Hepatocyte (in vitro differentiated cells): Measurements from ENCODE around the gene LINC00237. TPM values are rescaled to one million over a fixed set of nuclear protein-coding genes. Genes with fewer than 3 reads are reported as not detected.

ENCODE experiments used
- DNase-seq: peaks from one replicate; pipeline ENCODE4 v3.0.0-alpha.2; 2016; ENCODE audit warnings: low spot score
- H2AFZ ChIP-seq: fragments of 200-600 bp; sonication (generic); 2 replicates; pipeline ENCODE4 v1.6.0; 2016; ENCODE audit warnings: antibody characterized with exemption, mild to moderate bottlenecking
- H3K27ac ChIP-seq: fragments of 200-600 bp; sonication (generic); 2 replicates; pipeline ENCODE4 v1.5.1; 2016; ENCODE audit warnings: mild to moderate bottlenecking
- H3K27me3 ChIP-seq: fragments of 200-600 bp; sonication (generic); 2 replicates; pipeline ENCODE4 v1.6.1; 2016
- H3K36me3 ChIP-seq: fragments of 200-600 bp; sonication (generic); replicated peaks from 2 replicates; pipeline ENCODE4 v1.5.1; 2016; ENCODE audit warnings: low read depth; ENCODE audit not compliant: insufficient read depth
- H3K4me1 ChIP-seq: fragments of 200-600 bp; sonication (generic); 2 replicates; pipeline ENCODE4 v1.5.1; 2016; ENCODE audit warnings: mild to moderate bottlenecking, moderate library complexity; ENCODE audit not compliant: insufficient read depth
- H3K4me2 ChIP-seq: fragments of 200-600 bp; sonication (generic); 2 replicates; pipeline ENCODE4 v1.6.0; 2016
- H3K4me3 ChIP-seq: fragments of 200-600 bp; sonication (generic); 2 replicates; pipeline ENCODE4 v1.5.1; 2016; ENCODE audit warnings: mild to moderate bottlenecking
- H3K79me2 ChIP-seq: fragments of 200-600 bp; sonication (generic); 2 replicates; pipeline ENCODE4 v1.6.0; 2017; ENCODE audit warnings: mild to moderate bottlenecking
- H3K9me2 ChIP-seq: fragments of 200-600 bp; sonication (generic); replicated peaks from 2 replicates; pipeline ENCODE4 v1.6.0; 2017; ENCODE audit warnings: mild to moderate bottlenecking; ENCODE audit not compliant: insufficient read depth
- H3K9me3 ChIP-seq: fragments of 200-600 bp; sonication (generic); 2 replicates; pipeline ENCODE4 v1.5.1; 2016; ENCODE audit warnings: low read depth, mild to moderate bottlenecking
- H4K20me1 ChIP-seq: fragments of 200-600 bp; sonication (generic); 2 replicates; pipeline ENCODE4 v1.6.0; 2016; ENCODE audit warnings: mild to moderate bottlenecking; ENCODE audit not compliant: insufficient read depth, poor library complexity, severe bottlenecking
- CTCF ChIP-seq: fragments of 200-600 bp; sonication (generic); IDR thresholded peaks from 2 replicates; pipeline ENCODE4 v1.5.1; 2016; ENCODE audit warnings: antibody characterized with exemption, mild to moderate bottlenecking; ENCODE audit not compliant: poor library complexity
- EZH2 ChIP-seq: fragments of 200-600 bp; sonication (generic); IDR thresholded peaks from 2 replicates; pipeline ENCODE4 v1.6.1; 2016; ENCODE audit warnings: antibody characterized with exemption, mild to moderate bottlenecking, borderline replicate concordance
- EZH2phosphoT487 ChIP-seq: fragments of 200-600 bp; sonication (generic); IDR thresholded peaks from one replicate; pipeline ENCODE4 v1.6.1; 2018; ENCODE audit warnings: antibody characterized with exemption, mild to moderate bottlenecking, low read depth, moderate library complexity; ENCODE audit not compliant: unreplicated experiment, severe bottlenecking
- whole genome bisulfite sequencing: methylation state at CpG from one replicate; pipeline ENCODE4 v1.1.6; 2016; ENCODE audit warnings: low lambda C conversion rate; ENCODE audit errors: missing lambda C conversion rate; 5-methylcytosine and 5-hydroxymethylcytosine counted together
- polyA plus RNA-seq: library from polyadenylated mRNA; unstranded; fragments of >200 nt; fragmentation: Nextera tagmentation; extraction: Ambion mirVana; gene quantifications from 2 replicates; pipeline ENCODE4 v1.2.1, GENCODE V29; 2016
- total RNA-seq: library from RNA; depleted of rRNA; stranded (reverse); fragments of >200 nt; gene quantifications from 2 replicates; pipeline ENCODE4 v1.2.3, GENCODE V29; 2014

Gene LINC00237
- total and polyA plus RNA-seq, 2 experiments from 2014 or later: not detected

- Histone ChIP-seq H3K36me3 (no peaks in the 10 kb centered on the region), H3K4me3 (no peak overlapping the region), H3K27ac (no peak overlapping the region), H3K9me2 (no peaks in the 10 kb centered on the region), H3K4me2 (no peak overlapping the region), H3K79me2 (no peaks in the 10 kb centered on the region), H4K20me1 (no peaks in the 10 kb centered on the region), H3K4me1 (peaks cover 11% of the 10 kb centered on the region), H2AFZ (no peak overlapping the region), H3K27me3 (peaks cover 98% of the 10 kb centered on the region), H3K9me3 (no peaks in the 10 kb centered on the region)
- no peak for TF ChIP-seq EZH2
- TF ChIP-seq CTCF: no peak
- no peak for TF ChIP-seq EZH2phosphoT487
- no peak for DNase-seq
- WGBS: 47% methylated on average over 10 of the region's 10 CpGs
Measured at GRCh38 chr20:21096321-21097043, 9.7 kb downstream of the LINC00237 start.

DNA sequence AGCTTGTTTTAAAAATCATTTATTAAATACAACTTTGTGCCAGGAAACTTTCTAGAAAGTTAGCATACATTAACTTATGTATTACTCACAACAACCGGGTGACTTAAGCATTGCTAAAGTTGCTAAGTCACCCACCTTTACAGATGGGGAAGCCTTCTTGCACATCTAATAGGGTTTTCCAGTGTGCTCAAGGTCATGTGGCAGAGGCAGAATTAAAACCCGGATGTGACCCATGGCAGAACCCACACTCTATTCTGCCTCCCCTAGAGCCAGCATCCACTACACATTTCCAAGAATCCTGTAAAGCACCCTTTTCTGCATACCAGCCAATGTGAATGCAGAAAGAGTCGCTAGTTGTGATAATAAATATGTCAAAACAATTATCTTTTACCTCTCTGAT lies 13.4 kb downstream of the LINC00237 start:
- H4K20me1 ChIP-seq: no peaks in the 10 kb centered on the region
- no peaks in the 10 kb centered on the region for H3K9me2 ChIP-seq
- 92% methylated on average over 3 of the region's 3 CpGs for WGBS
- DNase-seq: no peak
- no peaks in the 10 kb centered on the region for H3K4me1 ChIP-seq
- H3K9me3 ChIP-seq: no peaks in the 10 kb centered on the region
- H3K4me3 ChIP-seq: no peak overlapping the region
- TF ChIP-seq CTCF (no peak), EZH2 (no peak), EZH2phosphoT487 (no peak)
- no peak overlapping the region for H3K4me2 ChIP-seq
- H3K27me3 ChIP-seq: peaks cover 96% of the 10 kb centered on the region
- H3K27ac ChIP-seq: no peak overlapping the region
- no peak overlapping the region for H2AFZ ChIP-seq
- H3K36me3 ChIP-seq: no peaks in the 10 kb centered on the region
- H3K79me2 ChIP-seq: no peaks in the 10 kb centered on the region

GRCh38 chr20:21090721-21091120 lies 15.4 kb downstream of the LINC00237 start:
- Histone ChIP-seq H3K9me3 (no peaks in the 10 kb centered on the region), H3K9me2 (no peaks in the 10 kb centered on the region), H3K36me3 (no peaks in the 10 kb centered on the region), H3K4me3 (no peak overlapping the region), H4K20me1 (no peaks in the 10 kb centered on the region), H3K27ac (no peak overlapping the region), H3K27me3 (peaks cover 83% of the 10 kb centered on the region), H3K79me2 (no peaks in the 10 kb centered on the region), H2AFZ (no peak overlapping the region), H3K4me2 (no peak overlapping the region), H3K4me1 (no peaks in the 10 kb centered on the region)
- no peak for TF ChIP-seq CTCF
- no peak for TF ChIP-seq EZH2phosphoT487
- no peak for TF ChIP-seq EZH2
- no peak for DNase-seq
- 78% methylated on average over 11 of the region's 11 CpGs for WGBS
